Measurements from ENCODE around the gene PYCARD. TPM values are rescaled to one million over a fixed set of nuclear protein-coding genes. Genes with fewer than 3 reads are reported as not detected.

Gene PYCARD
- total and polyA plus RNA-seq, 10 of the 15 experiments (the other 5 are each of a cell fraction or from before 2014, with no cell fraction given) = 5.1 to 106 (median 45.9) TPM

DNA sequence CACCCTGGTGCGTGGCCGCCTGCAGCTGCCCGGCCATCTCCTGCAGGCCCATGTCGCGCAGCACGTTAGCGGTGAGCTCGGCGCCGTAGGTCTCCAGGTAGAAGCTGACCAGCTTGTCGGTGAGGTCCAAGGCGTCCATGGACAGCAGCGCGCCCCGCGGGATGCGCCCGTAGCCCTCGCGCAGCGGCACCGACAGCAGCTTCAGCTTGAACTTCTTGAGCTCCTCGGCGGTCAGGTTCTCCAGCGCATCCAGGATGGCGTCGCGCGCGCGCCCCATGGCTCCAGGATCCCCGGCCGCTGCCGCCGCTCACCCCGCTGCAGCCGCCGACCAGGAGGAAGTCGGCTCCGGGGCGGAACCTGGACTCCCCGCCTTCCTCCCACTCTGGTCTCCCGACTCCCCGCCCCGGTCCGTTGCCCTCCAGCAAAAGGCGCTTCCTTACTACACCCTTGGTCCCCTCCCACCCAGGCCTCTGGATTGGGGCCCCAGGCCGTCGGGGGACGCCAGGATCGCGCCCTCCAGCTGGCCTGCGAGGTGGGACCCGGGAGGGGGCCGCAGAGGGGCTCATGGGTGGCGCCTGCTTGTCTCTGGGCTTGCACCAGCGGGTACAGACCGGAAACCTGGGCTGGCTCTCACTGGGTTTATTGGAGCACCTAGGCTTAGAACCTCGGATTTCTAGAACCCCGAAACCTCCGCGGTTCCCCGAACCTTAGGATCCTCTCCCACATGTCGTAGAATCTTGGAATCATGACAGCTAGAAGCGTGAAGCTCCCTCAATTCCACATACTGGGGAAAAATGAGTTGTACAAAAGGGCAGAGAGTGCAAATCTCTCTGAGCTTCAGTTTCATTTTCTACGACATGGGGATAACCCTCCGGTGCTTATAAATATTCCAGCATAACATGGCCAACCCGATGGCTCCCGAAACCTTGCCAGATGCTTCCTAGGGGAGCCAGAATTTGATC is at the start of gene PYCARD (continued):
- TF ChIP-seq IKZF2 (IDR thresholded peaks at IDR 0.05) (peak in 1 of 2 experiments; percentile 35; a peak in 1 of 4 replicates), IKZF1 (conservative IDR thresholded peaks at IDR 0.05) (peak; percentile 78; the same call in 1 of the 2 replicates), EGR1 (IDR thresholded peaks at IDR 0.05; ENCODE audit: borderline replicate concordance in 1 of 2, low read depth in 2 of 2, low read length in 2 of 2) (peak in 1 of 2 experiments; percentile 6; a peak in 1 of 3 replicates), PAX5 (IDR thresholded peaks at IDR 0.05; ENCODE audit: borderline replicate concordance, low read depth, low read length) (0 out of 2 replicates have a peak, but pooled peaks have one; percentile 21), ZNF24 (IDR thresholded peaks at IDR 0.05) (no peak), HCFC1 (IDR thresholded peaks at IDR 0.05; ENCODE audit: low read length) (no peak), LARP7 (IDR thresholded peaks at IDR 0.05) (peak; percentile 61), BHLHE40 (IDR thresholded peaks at IDR 0.05; ENCODE audit: borderline replicate concordance in 1 of 2, low read depth in 2 of 2, low read length in 1 of 2) (no peak), ZBED1 (IDR thresholded peaks at IDR 0.05; ENCODE audit: borderline replicate concordance) (no peak), POLR2AphosphoS5 (IDR thresholded peaks at IDR 0.05; ENCODE audit: low read length) (peak; percentile 20), HDAC6 (IDR thresholded peaks at IDR 0.05; ENCODE audit: unreplicated experiment) (no peak), JUNB (IDR thresholded peaks at IDR 0.05) (no peak), EZH2 (IDR thresholded peaks at IDR 0.05; ENCODE audit: borderline replicate concordance, control insufficient read depth, low read depth, low read length) (no peak), ATF7 (IDR thresholded peaks at IDR 0.05; ENCODE audit: low read depth) (no peak), POLR2A (IDR thresholded peaks at IDR 0.05; ENCODE audit: low read depth, low read length) (peak; percentile 76), FOXK2 (IDR thresholded peaks at IDR 0.05) (no peak), SPI1 (IDR thresholded peaks at IDR 0.05; ENCODE audit: borderline replicate concordance, insufficient read depth, low read depth, low read length) (peak; percentile 13), CBFB (IDR thresholded peaks at IDR 0.05; ENCODE audit: low read depth) (no peak), ZNF274 (IDR thresholded peaks at IDR 0.05; ENCODE audit: insufficient read depth, insufficient read length) (no peak), TBL1XR1 (IDR thresholded peaks at IDR 0.05; ENCODE audit: low read depth, low read length) (no peak), MYC (IDR thresholded peaks at IDR 0.05; ENCODE audit: insufficient read depth, insufficient read length, insufficient replicate concordance, low read length, severe bottlenecking) (peak; percentile 26), PML (IDR thresholded peaks at IDR 0.05; ENCODE audit: low read length) (peak; percentile 7; the same call in 1 of the 2 replicates), NR2F1 (conservative IDR thresholded peaks at IDR 0.05) (0 out of 2 replicates have a peak, but pooled peaks have one; percentile 39), CHD1 (IDR thresholded peaks at IDR 0.05; ENCODE audit: low read depth, low read length) (no peak), FOXM1 (IDR thresholded peaks at IDR 0.05; ENCODE audit: low read depth, low read length) (no peak), KLF5 (IDR thresholded peaks at IDR 0.05; ENCODE audit: partially characterized antibody) (no peak)
- TF ChIP-seq, protein P1, sequence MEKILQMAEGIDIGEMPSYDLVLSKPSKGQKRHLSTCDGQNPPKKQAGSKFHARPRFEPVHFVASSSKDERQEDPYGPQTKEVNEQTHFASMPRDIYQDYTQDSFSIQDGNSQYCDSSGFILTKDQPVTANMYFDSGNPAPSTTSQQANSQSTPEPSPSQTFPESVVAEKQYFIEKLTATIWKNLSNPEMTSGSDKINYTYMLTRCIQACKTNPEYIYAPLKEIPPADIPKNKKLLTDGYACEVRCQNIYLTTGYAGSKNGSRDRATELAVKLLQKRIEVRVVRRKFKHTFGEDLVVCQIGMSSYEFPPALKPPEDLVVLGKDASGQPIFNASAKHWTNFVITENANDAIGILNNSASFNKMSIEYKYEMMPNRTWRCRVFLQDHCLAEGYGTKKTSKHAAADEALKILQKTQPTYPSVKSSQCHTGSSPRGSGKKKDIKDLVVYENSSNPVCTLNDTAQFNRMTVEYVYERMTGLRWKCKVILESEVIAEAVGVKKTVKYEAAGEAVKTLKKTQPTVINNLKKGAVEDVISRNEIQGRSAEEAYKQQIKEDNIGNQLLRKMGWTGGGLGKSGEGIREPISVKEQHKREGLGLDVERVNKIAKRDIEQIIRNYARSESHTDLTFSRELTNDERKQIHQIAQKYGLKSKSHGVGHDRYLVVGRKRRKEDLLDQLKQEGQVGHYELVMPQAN (conservative IDR thresholded peaks at IDR 0.05) = peak; percentile 36; the same call in 1 of the 2 replicates
- TF ChIP-seq, protein P2, sequence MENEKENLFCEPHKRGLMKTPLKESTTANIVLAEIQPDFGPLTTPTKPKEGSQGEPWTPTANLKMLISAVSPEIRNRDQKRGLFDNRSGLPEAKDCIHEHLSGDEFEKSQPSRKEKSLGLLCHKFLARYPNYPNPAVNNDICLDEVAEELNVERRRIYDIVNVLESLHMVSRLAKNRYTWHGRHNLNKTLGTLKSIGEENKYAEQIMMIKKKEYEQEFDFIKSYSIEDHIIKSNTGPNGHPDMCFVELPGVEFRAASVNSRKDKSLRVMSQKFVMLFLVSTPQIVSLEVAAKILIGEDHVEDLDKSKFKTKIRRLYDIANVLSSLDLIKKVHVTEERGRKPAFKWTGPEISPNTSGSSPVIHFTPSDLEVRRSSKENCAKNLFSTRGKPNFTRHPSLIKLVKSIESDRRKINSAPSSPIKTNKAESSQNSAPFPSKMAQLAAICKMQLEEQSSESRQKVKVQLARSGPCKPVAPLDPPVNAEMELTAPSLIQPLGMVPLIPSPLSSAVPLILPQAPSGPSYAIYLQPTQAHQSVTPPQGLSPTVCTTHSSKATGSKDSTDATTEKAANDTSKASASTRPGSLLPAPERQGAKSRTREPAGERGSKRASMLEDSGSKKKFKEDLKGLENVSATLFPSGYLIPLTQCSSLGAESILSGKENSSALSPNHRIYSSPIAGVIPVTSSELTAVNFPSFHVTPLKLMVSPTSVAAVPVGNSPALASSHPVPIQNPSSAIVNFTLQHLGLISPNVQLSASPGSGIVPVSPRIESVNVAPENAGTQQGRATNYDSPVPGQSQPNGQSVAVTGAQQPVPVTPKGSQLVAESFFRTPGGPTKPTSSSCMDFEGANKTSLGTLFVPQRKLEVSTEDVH (IDR thresholded peaks at IDR 0.05; ENCODE audit: low read depth, partially characterized antibody) = no peak
